OCI-LY7 (cell line): Measurements from ENCODE around the gene PCDHB13. TPM values are rescaled to one million over a fixed set of nuclear protein-coding genes. Genes with fewer than 3 reads are reported as not detected.
"Not testable (repeated sequence)": the region's sequence is repeated elsewhere in the genome, so short reads cannot be mapped to it uniquely, and the experiment has no call there.

Source experiments
- Bru-seq: library from RNA; stranded (reverse); fragments of 400-500 nt; gene quantifications from one replicate; lab custom pipeline; 2021; lab: Mats Ljungman, UMichigan
- BruChase-seq, 2 experiments: library from RNA; stranded (reverse); fragments of 400-500 nt; gene quantifications; one replicate each; lab custom pipeline; 2021; lab: Mats Ljungman, UMichigan
- BruUV-seq: library from RNA; stranded (reverse); fragments of 400-500 nt; replicated peaks from 2 replicates; lab custom pipeline; 2021; lab: Mats Ljungman, UMichigan
- CTCF ChIA-PET: fragments of 300-600 bp; sonication (Branson Sonifier 250); formaldehyde crosslinking; loops from one replicate; lab custom pipeline; 2022; ENCODE audit warnings: antibody characterized with exemption; ENCODE audit not compliant: unreplicated experiment; lab: Charles Lee
- POLR2A ChIA-PET: fragments of 300-600 bp; sonication (Branson Sonifier 250); formaldehyde crosslinking; loops from one replicate; lab custom pipeline; 2022; ENCODE audit warnings: antibody characterized with exemption; lab: Charles Lee
- DNase-seq: peaks from one replicate; pipeline ENCODE4 v3.0.0-alpha.2; 2015; ENCODE audit warnings: low spot score
- H2AFZ ChIP-seq: fragments of 200-600 bp; sonication (generic), shearing (Covaris generic); 2 replicates; pipeline ENCODE4 v1.6.1; 2014; ENCODE audit warnings: mild to moderate bottlenecking, antibody characterized with exemption, low read length, moderate library complexity
- H3K27ac ChIP-seq: fragments of 200-600 bp; sonication (generic); 2 replicates; pipeline ENCODE4 v1.5.1; 2014; ENCODE audit warnings: mixed run types, low read depth, mild to moderate bottlenecking, moderate library complexity, low read length, inconsistent platforms; ENCODE audit not compliant: poor library complexity, severe bottlenecking
- H3K36me3 ChIP-seq: fragments of 200-600 bp; sonication (generic); 2 replicates; pipeline ENCODE4 v1.6.1; 2014; ENCODE audit warnings: mild to moderate bottlenecking, antibody characterized with exemption, low read length, moderate library complexity, mixed read lengths; ENCODE audit not compliant: insufficient read depth
- H3K4me1 ChIP-seq: fragments of 200-600 bp; sonication (generic); 2 replicates; pipeline ENCODE4 v1.5.1; 2014; ENCODE audit warnings: mild to moderate bottlenecking, low read length; ENCODE audit not compliant: insufficient read depth, poor library complexity, severe bottlenecking
- H3K4me2 ChIP-seq: fragments of 200-600 bp; sonication (generic); 2 replicates; pipeline ENCODE4 v1.6.1; 2014; ENCODE audit warnings: mild to moderate bottlenecking, low read length
- H3K4me3 ChIP-seq: fragments of 200-600 bp; sonication (generic); 2 replicates; pipeline ENCODE4 v1.5.1; 2014; ENCODE audit warnings: mild to moderate bottlenecking, low read depth, low read length; ENCODE audit not compliant: poor library complexity, severe bottlenecking
- H3K79me2 ChIP-seq: fragments of 200-600 bp; sonication (generic); 2 replicates; pipeline ENCODE4 v1.6.1; 2016; ENCODE audit warnings: low read depth, mild to moderate bottlenecking, low read length, moderate library complexity, mixed read lengths; ENCODE audit not compliant: insufficient read depth
- H3K9me2 ChIP-seq: fragments of 200-600 bp; sonication (generic); 2 replicates; pipeline ENCODE4 v1.6.1; 2016; ENCODE audit warnings: mild to moderate bottlenecking, low read length, mixed read lengths; ENCODE audit not compliant: insufficient read depth
- H3K9me3 ChIP-seq: fragments of 200-600 bp; sonication (generic); 2 replicates; pipeline ENCODE4 v1.6.1; 2014; ENCODE audit warnings: mild to moderate bottlenecking, mixed run types, low read length, mixed read lengths
- H4K20me1 ChIP-seq: fragments of 200-600 bp; sonication (generic); 2 replicates; pipeline ENCODE4 v1.6.1; 2014; ENCODE audit warnings: mild to moderate bottlenecking, antibody characterized with exemption, low read length, moderate library complexity, mixed read lengths; ENCODE audit not compliant: insufficient read depth
- CTCF ChIP-seq: fragments of 200-600 bp; sonication (generic); conservative IDR thresholded peaks from 2 replicates; pipeline ENCODE4 v1.5.1; 2014; ENCODE audit warnings: mild to moderate bottlenecking, antibody characterized with exemption, low read length, moderate library complexity, mixed read lengths
- EZH2phosphoT487 ChIP-seq: fragments of 200-600 bp; sonication (generic); IDR thresholded peaks from 2 replicates; pipeline ENCODE4 v1.6.1; 2018; ENCODE audit warnings: low read depth, borderline replicate concordance, mild to moderate bottlenecking, mixed run types, antibody characterized with exemption, low read length, moderate library complexity, mixed read lengths
- intact Hi-C: fragments of 100-400 bp; cut with micrococcal nuclease; formaldehyde crosslinking; loops from one replicate; pipeline ENCODE4 v1.10.0; 2022; ENCODE audit not compliant: unreplicated experiment
- long read RNA-seq: library from polyadenylated mRNA; stranded (forward); transcript quantifications from one replicate; pipeline ENCODE4 v2.0.0, GENCODE V29; 2022
- total RNA-seq, 2 experiments: library from RNA; depleted of rRNA in 1 of 2; stranded (reverse); fragments of >200 nt in 1 of 2; shearing (Covaris generic) in 1 of 2; gene quantifications; 2 replicates each; pipeline ENCODE4 v1.2.3, GENCODE V29; 2014 to 2022

PCDHB13 gene
- total RNA-seq (2014; rRNA removed; shearing (Covaris generic)) (0.22 TPM in 1 of 2 replicates, not detected in the other), total RNA-seq (2022) (not detected in 2 replicates), Bru-seq, nascent RNA (not detected), BruChase-seq, experiment 1, labeled RNA remaining after a 6-hour chase (percentile 18 among the genes with signal in this experiment), BruChase-seq, experiment 2, labeled RNA remaining after a 2-hour chase (percentile 24 among the genes with signal in this experiment)
- long read RNA-seq = 0 reads

- H3K4me3 ChIP-seq, H3K27ac ChIP-seq, H3K9me2 ChIP-seq, H3K79me2 ChIP-seq, H3K4me1 ChIP-seq, POLR2A ChIA-PET, H3K36me3 ChIP-seq, CTCF ChIA-PET, H3K4me2 ChIP-seq, H2AFZ ChIP-seq, H3K9me3 ChIP-seq, H4K20me1 ChIP-seq, BruUV-seq: not testable (repeated sequence)
- peak; percentile 56 for TF ChIP-seq CTCF
- intact Hi-C loops = loop anchor here (10.0 kb wide), 1 partner anchor 351 kb away; no protein-coding TSS in a partner anchor
- DNase-seq = peak; percentile 3
These were observed at the start of gene PCDHB13 for GRCh38 chr5:141213656-141214339. Gene PCDHB13, plus strand, starts transcription at chr5:141213919. Its CDS starts 205 bp downstream, at chr5:141214124.

- Histone ChIP-seq H3K4me3 (no peak within 1 kb of the TSS), H3K4me2 (no peak within 1 kb of the TSS), H3K79me2 (no peaks in the 10 kb centered on the region), H3K36me3 (no peaks in the 10 kb centered on the region), H2AFZ (0 out of 2 replicates have a peak within 1 kb of the TSS, but pooled peaks have one; percentile 8), H3K4me1 (no peaks in the 10 kb centered on the region), H3K9me2 (no peaks in the 10 kb centered on the region), H3K27ac (no peak within 1 kb of the TSS), H4K20me1 (no peaks in the 10 kb centered on the region), H3K9me3 (no peaks in the 10 kb centered on the region)
- CTCF ChIA-PET = no interaction called here
- BruUV-seq = no TSS peak
- peak; percentile 26 for DNase-seq
- TF ChIP-seq EZH2phosphoT487 (no peak), CTCF (peak; percentile 83)
- intact Hi-C loops = no loop called here
- POLR2A ChIA-PET = interaction anchor here (0.6 kb wide), 1 partner anchor 140 kb away, joined by 3 read pairs; no protein-coding TSS in a partner anchor
These were observed 41.1 kb upstream of the PCDHB13 start, which contains the start of gene PCDHB7 for GRCh38 chr5:141172381-141173204. Gene PCDHB7, plus strand, starts transcription at chr5:141172644. Its CDS starts 192 bp downstream, at chr5:141172836.

- H4K20me1 ChIP-seq, H3K9me3 ChIP-seq, H3K79me2 ChIP-seq, POLR2A ChIA-PET, intact Hi-C loops, H3K4me3 ChIP-seq, H2AFZ ChIP-seq, H3K27ac ChIP-seq, CTCF ChIA-PET, H3K36me3 ChIP-seq, BruUV-seq, DNase-seq, H3K9me2 ChIP-seq, H3K4me1 ChIP-seq, H3K4me2 ChIP-seq: not testable (repeated sequence)
These were observed 39.2 kb upstream of the PCDHB13 start for GRCh38 chr5:141174291-141175104.
